ENCODE data around the gene CARD14. TPM values are rescaled to one million over a fixed set of nuclear protein-coding genes. Genes with fewer than 3 reads are reported as not detected.

Gene CARD14
- total RNA-seq, 1 donor from 2014 or later: 1.1 TPM

DNA sequence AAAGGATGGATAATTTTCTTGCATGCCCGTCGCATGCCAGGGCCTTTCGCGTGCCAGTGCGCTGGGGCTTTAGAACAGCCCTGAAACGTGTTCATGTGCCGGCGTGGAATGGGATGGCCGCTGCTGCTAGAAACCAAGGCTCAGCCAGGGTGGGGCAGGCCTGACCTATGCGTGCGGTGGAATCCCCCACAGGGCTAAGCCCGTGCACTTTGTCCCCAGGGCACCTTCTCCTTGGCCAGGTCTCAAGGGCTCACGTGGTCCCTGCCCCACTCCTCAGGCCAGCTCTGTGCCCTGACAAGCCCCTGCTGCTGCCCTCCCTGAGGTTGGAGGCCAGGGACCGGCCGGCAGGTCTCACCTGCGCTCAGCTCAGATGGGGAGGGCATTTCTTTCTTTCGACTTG lies 77.7 kb downstream of the CARD14 start:
- Histone ChIP-seq H3K4me1 (no peaks in the 10 kb centered on the region), H3K36me3 (peaks cover 49% of the 10 kb centered on the region), H3K4me3 (no peak overlapping the region), H3K9me3 (no peaks in the 10 kb centered on the region), H3K27ac (no peak overlapping the region), H3K27me3 (no peaks in the 10 kb centered on the region)
- DNase-seq: no peak
- no peak for ATAC-seq
- TF ChIP-seq, protein P1, sequence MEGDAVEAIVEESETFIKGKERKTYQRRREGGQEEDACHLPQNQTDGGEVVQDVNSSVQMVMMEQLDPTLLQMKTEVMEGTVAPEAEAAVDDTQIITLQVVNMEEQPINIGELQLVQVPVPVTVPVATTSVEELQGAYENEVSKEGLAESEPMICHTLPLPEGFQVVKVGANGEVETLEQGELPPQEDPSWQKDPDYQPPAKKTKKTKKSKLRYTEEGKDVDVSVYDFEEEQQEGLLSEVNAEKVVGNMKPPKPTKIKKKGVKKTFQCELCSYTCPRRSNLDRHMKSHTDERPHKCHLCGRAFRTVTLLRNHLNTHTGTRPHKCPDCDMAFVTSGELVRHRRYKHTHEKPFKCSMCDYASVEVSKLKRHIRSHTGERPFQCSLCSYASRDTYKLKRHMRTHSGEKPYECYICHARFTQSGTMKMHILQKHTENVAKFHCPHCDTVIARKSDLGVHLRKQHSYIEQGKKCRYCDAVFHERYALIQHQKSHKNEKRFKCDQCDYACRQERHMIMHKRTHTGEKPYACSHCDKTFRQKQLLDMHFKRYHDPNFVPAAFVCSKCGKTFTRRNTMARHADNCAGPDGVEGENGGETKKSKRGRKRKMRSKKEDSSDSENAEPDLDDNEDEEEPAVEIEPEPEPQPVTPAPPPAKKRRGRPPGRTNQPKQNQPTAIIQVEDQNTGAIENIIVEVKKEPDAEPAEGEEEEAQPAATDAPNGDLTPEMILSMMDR (IDR thresholded peaks at IDR 0.05): no peak
- intact Hi-C loops (cut with DNase I): no loop called here

DNA sequence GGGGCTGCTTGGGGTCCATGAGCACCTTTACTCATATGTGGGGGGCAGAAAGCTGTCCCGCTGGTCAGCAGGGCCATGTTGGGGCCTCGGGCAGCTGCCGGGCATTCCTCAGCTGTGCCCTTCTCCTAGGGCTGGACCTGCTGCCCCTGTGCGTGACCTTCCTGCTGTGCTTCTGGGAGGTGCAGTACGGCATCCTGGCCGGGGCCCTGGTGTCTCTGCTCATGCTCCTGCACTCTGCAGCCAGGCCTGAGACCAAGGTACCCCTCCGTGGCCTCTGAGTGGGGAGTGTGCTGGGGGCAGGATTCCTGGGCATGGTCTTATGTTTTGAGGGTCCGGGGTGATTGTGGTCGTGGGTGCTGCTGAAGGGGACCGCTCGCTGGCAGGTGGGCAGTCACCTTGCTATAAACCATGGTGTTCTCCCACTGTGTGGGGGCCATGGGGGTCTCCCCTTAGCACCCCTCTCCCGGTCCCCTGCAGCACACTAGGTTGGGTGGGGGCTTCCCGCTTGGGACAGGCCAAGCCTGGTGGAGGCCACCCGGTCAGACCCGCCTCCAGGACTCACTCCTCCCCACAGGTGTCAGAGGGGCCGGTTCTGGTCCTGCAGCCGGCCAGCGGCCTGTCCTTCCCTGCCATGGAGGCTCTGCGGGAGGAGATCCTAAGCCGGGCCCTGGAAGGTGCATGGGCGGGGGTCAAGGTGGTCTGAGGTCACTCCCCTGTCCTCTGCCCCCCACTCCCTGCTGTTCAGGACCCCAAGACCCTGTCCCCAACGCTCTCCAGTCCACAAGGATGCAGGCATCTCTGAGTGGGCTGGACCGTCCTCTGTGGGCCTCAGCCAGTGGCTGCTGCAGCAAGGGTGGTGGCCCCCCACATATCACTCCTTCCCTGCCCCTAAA lies 78.4 kb downstream of the CARD14 start:
- Histone ChIP-seq H3K4me3 (no peak overlapping the region), H3K36me3 (peaks cover 48% of the 10 kb centered on the region), H3K27me3 (no peaks in the 10 kb centered on the region), H3K9me3 (no peaks in the 10 kb centered on the region), H3K4me1 (no peaks in the 10 kb centered on the region), H3K27ac (no peak overlapping the region)
- ATAC-seq: no peak
- intact Hi-C loops (cut with DNase I): no loop called here
- no peak for DNase-seq
- TF ChIP-seq, protein P1 (IDR thresholded peaks at IDR 0.05): no peak

DNA sequence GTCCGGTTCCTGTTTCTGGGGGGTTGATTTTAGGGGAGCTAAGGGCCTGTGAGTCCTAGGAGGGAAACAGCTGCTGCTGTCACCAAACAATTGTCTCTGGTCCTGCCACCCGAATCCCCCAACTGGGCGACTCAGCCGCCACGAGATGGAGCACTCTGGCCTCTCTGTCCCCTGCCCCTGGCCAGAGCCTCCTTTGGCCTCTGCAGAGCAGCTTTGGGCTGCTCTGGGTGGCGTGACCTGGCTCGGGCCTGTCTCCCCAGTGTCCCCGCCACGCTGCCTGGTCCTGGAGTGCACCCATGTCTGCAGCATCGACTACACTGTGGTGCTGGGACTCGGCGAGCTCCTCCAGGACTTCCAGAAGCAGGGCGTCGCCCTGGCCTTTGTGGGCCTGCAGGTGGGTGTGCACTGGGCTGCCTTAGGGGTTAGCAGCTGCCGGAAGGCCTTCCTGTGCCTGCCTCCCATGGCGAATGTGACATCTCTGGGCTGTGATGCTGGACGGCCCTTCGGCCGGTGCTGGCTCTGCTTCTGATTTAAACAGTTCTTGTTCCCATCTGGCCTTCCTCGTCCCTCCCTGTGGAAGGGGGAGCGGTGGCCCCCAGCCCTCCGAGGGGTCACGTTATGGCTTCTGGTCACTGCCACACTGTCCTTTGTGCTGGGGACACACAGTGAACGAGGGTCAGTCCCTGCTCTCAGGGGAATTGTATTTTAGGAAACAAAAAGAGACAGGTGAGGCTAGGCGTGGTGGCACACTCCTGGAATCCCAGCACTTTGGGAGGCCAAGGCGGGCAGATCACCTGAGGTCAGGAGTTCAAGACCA lies 79.3 kb downstream of the CARD14 start:
- Histone ChIP-seq H3K36me3 (peaks cover 44% of the 10 kb centered on the region), H3K4me3 (no peak overlapping the region), H3K4me1 (no peaks in the 10 kb centered on the region), H3K9me3 (no peaks in the 10 kb centered on the region), H3K27me3 (no peaks in the 10 kb centered on the region), H3K27ac (no peak overlapping the region)
- TF ChIP-seq, protein P1 (IDR thresholded peaks at IDR 0.05): no peak
- ATAC-seq (no peak), DNase-seq (no peak)
- intact Hi-C loops (cut with DNase I): no loop called here

DNA sequence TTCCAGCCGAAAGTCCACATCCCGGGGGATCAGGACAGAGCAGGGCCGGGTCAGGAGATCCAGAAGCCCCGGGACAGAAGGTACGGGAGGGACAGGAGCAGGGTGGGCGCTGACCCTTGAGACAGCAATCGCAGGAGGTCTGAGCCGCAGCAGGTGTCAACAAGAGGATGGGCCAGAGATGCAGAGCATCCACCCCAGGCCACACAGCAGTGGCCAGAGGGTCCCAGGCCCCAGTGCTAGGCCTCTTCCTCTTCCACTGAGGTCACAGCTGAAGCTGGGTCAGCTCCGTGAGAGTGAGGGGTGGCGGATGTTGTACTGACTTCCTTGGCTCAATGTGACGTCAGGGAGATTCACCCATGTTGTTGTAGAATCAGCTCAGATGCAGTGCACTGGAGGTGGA lies 82.1 kb downstream of the CARD14 start:
- DNase-seq: no peak
- Histone ChIP-seq H3K9me3 (no peaks in the 10 kb centered on the region), H3K27ac (no peak overlapping the region), H3K27me3 (no peaks in the 10 kb centered on the region), H3K4me3 (no peak overlapping the region), H3K36me3 (peaks cover 25% of the 10 kb centered on the region), H3K4me1 (peaks cover 18% of the 10 kb centered on the region)
- TF ChIP-seq, protein P1 (IDR thresholded peaks at IDR 0.05): no peak
- intact Hi-C loops (cut with DNase I): no loop called here
- no peak for ATAC-seq

DNA sequence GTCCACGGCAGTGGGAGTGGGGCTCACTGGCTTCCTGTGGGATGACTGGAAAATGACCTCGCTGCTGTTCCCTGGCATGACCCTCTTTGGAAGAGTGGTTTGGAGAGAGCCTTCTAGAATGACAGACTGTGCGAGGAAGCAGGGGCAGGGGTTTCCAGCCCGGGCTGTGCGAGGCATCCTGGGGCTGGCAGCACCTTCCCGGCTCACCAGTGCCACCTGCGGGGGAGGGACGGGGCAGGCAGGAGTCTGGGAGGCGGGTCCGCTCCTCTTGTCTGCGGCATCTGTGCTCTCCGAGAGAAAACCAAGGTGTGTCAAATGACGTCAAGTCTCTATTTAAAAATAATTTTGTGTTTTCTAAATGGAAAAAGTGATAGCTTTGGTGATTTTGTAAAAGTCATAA lies 83.0 kb downstream of the CARD14 start:
- peaks cover 18% of the 10 kb centered on the region for H3K4me1 ChIP-seq
- intact Hi-C loops (cut with DNase I): no loop called here
- H3K36me3 ChIP-seq: peaks cover 19% of the 10 kb centered on the region
- peak overlapping the region; percentile 42 for H3K27ac ChIP-seq
- no peaks in the 10 kb centered on the region for H3K9me3 ChIP-seq
- ATAC-seq: peak; percentile 86
- no peaks in the 10 kb centered on the region for H3K27me3 ChIP-seq
- DNase-seq: peak; percentile 90
- TF ChIP-seq, protein P1 (IDR thresholded peaks at IDR 0.05): peak; percentile 62
- H3K4me3 ChIP-seq: no peak overlapping the region
